Ramos (cell line): ENCODE data around the gene WBP2.

Source experiments
- in situ Hi-C: fragments of 300-500 bp; cut with MboI; formaldehyde crosslinking; loops from one replicate; pipeline ENCODE4 v1.14.3; 2022; ENCODE audit warnings: low sequenced_read_pairs; ENCODE audit not compliant: unreplicated experiment

The WBP2 gene

DNA sequence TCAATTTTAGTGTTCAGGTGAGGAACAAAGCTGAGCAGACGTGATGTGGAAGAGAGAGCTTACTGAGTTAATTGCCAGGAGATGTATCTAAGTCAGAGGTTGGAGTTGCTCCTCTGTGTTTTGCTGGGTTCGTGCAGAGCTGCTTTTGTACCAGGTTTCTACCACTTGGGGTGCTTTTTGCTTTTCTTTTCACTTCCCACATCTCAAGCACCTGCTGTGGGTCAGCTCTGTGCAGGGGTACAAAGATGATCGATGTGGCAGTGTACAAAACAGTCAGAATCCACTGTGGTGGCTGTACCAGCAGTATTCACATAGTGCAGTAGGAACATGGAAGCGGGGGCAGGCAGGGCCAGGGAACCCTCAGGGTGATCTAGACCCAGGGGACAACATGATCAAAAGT lies 55.7 kb downstream of the WBP2 start:
- in situ Hi-C loops = no loop called here

DNA sequence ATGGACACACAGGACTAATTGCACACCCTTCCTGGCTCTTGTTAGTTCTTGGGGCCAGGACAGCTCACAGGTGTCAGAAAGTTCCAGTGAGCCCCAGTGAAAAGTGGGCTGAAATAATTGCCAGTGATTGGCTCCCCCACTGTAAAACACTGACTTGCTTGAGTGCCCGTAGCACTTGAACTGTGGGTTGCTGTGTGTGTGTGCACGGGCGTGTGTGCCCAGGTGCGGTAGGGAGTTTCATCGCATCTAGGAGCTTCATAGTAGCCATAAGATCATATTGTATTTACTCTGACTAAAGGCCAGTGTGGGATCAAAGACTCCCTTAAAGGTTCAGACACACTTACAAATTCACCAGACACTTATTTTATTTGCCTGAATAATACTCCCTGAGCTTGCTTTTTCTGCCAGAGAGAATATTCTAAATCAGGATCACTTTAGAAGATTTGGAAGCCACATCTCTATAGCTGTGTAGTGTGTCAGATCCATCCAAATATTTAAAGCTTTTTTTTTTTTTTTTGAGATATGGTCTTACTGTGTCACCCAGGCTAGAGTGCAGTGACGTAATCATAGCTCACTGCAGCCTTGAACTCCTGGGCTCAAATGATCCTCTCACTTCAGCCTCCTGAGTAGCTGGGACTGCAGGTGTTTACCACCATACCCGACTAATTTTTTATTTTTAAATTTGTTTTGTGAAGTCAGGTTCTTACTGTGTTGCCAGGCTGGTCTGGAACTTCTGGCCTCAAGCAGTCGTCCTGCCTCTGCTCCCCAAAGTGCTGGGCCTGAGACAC lies 59.1 kb downstream of the WBP2 start:
- in situ Hi-C loops = no loop called here
